HepG2 (cell line): Measurements from ENCODE around the gene TGM6. TPM values are rescaled to one million over a fixed set of nuclear protein-coding genes. Genes with fewer than 3 reads are reported as not detected.

Source experiments
- ATAC-seq: fragments of 200-7000 bp; cut with Tn5 transposase; 3 replicates; pipeline ENCODE4 v1.9.1; 2020; ENCODE audit warnings: mild to moderate bottlenecking, moderate library complexity
- BruUV-seq: library from RNA; stranded (reverse); fragments of 400-500 nt; replicated peaks from 2 replicates; lab custom pipeline; 2021; lab: Mats Ljungman, UMichigan
- CTCF ChIA-PET: fragments of 300-600 bp; formaldehyde crosslinking; extraction: SDS; loops from one replicate; lab custom pipeline; 2021; ENCODE audit warnings: low total read pairs, inconsistent platforms, low intra/inter-chr PET ratio; lab: Yijun Ruan, JAX
- POLR2A ChIA-PET: fragments of 350-600 bp; sonication (Branson Sonifier 250); formaldehyde crosslinking; loops from one replicate; lab custom pipeline; 2020; ENCODE audit warnings: antibody characterized with exemption, inconsistent platforms; lab: Yijun Ruan, JAX
- DNase-seq: peaks from one replicate; pipeline ENCODE4 v3.0.0-alpha.2; 2015; ENCODE audit warnings: low spot score
- FAIRE-seq: peaks from 3 replicates; lab custom pipeline; 2011; peaks lifted over from hg19 to GRCh38; lab: Jason Lieb, UNC
- H2AFZ ChIP-seq: one replicate; pipeline ENCODE4 v1.6.1; 2011; ENCODE audit warnings: low read length, inconsistent platforms
- H3K27ac ChIP-seq: fragments of 300-600 bp; 3 replicates; pipeline ENCODE4 v1.8.0; 2011; ENCODE audit warnings: mixed run types, mild to moderate bottlenecking, mixed read lengths, low read length, inconsistent platforms; ENCODE audit not compliant: insufficient read depth; ENCODE audit errors: extremely low read length
- H3K27me3 ChIP-seq, 2 experiments: fragments of 200-600 bp in 1 of 2; 2 replicates in 1 of 2; 3 replicates in 1 of 2; pipeline versions ENCODE4 v1.6.0 to v1.8.0; 2011; ENCODE audit warnings: low read length in 2 of 2, mild to moderate bottlenecking in 2 of 2, moderate library complexity in 2 of 2, inconsistent platforms in 1 of 2; ENCODE audit not compliant: insufficient read depth in 2 of 2, control insufficient read depth in 1 of 2
- H3K36me3 ChIP-seq, 2 experiments: fragments of 200-600 bp in 1 of 2; replicated peaks in 1 of 2; 2 replicates in 1 of 2; 3 replicates in 1 of 2; pipeline versions ENCODE4 v1.5.1 to v1.8.0; 2011; ENCODE audit warnings: low read length in 2 of 2, inconsistent platforms in 1 of 2; ENCODE audit not compliant: insufficient read depth in 2 of 2, control insufficient read depth in 1 of 2
- H3K4me1 ChIP-seq: 2 replicates; pipeline ENCODE4 v1.5.1; 2012; ENCODE audit warnings: low read length, inconsistent platforms; ENCODE audit not compliant: insufficient read depth
- H3K4me2 ChIP-seq: 2 replicates; pipeline ENCODE4 v1.6.0; 2011; ENCODE audit warnings: low read depth, low read length, inconsistent platforms
- H3K4me3 ChIP-seq, 3 experiments: fragments of 200-600 bp in 1 of 3; sonication (generic), shearing (Covaris generic) in 1 of 3; replicated peaks in 1 of 3; 2 replicates each; pipeline ENCODE4 v1.5.1; 2011 to 2016; ENCODE audit warnings: low read length in 3 of 3, inconsistent platforms in 2 of 3, low read depth in 2 of 3, mild to moderate bottlenecking in 2 of 3, control low read depth in 1 of 3, mixed read lengths in 1 of 3; ENCODE audit not compliant: insufficient read depth in 1 of 3
- H3K79me2 ChIP-seq: one replicate; pipeline ENCODE4 v1.6.1; 2011; ENCODE audit warnings: low read length, inconsistent platforms; ENCODE audit not compliant: insufficient read depth
- H3K9ac ChIP-seq: 2 replicates; pipeline ENCODE4 v1.6.0; 2011; ENCODE audit warnings: mild to moderate bottlenecking, low read depth, low read length, inconsistent platforms; ENCODE audit not compliant: insufficient read depth
- H3K9me3 ChIP-seq: 2 replicates; pipeline ENCODE4 v1.5.1; 2012; ENCODE audit warnings: mild to moderate bottlenecking, low read length
- H4K20me1 ChIP-seq: 2 replicates; pipeline ENCODE4 v1.6.0; 2011; ENCODE audit warnings: inconsistent platforms, mild to moderate bottlenecking, low read length, moderate library complexity; ENCODE audit not compliant: insufficient read depth
- HNRNPK ChIP-seq: fragments of 200-400 bp; formaldehyde crosslinking; IDR thresholded peaks from 2 replicates; pipeline ENCODE4 v1.6.1; 2018; ENCODE audit warnings: low read length, low read depth, moderate library complexity, mild to moderate bottlenecking; ENCODE audit not compliant: poor library complexity, severe bottlenecking
- IKZF5 ChIP-seq: IDR thresholded peaks from 2 replicates; pipeline ENCODE4 v1.6.1; 2018; ENCODE audit warnings: missing genetic modification reagents, mild to moderate bottlenecking, missing compliant biosample characterization
- MAFF ChIP-seq: IDR thresholded peaks from 2 replicates; pipeline ENCODE4 v1.6.1; 2011; ENCODE audit warnings: low read depth, low read length, improper control_type of control experiment
- MAFK ChIP-seq, 2 experiments: IDR thresholded peaks in 1 of 2; conservative IDR thresholded peaks in 1 of 2; 2 replicates each; pipeline ENCODE4 v1.6.1; 2011; ENCODE audit warnings: improper control_type of control experiment in 2 of 2, low read length in 2 of 2
- NFKBIZ ChIP-seq: IDR thresholded peaks from 2 replicates; pipeline ENCODE4 v1.6.1; 2018; ENCODE audit warnings: missing genetic modification reagents, missing compliant biosample characterization
- TBX3 ChIP-seq: fragments of 450-650 bp; IDR thresholded peaks from 2 replicates; pipeline ENCODE4 v1.6.1; 2017; ENCODE audit warnings: antibody characterized with exemption, mild to moderate bottlenecking, inconsistent platforms, borderline replicate concordance
- TERF1 ChIP-seq: sonication (generic); formaldehyde crosslinking; IDR thresholded peaks from 2 replicates; pipeline ENCODE4 v1.8.0; 2022; ENCODE audit warnings: mild to moderate bottlenecking, missing genetic modification reagents, moderate library complexity
- ZBTB39 ChIP-seq: sonication (generic); formaldehyde crosslinking; IDR thresholded peaks from 2 replicates; pipeline ENCODE4 v1.5.0; 2020; ENCODE audit warnings: missing genetic modification reagents
- ZIK1 ChIP-seq: sonication (generic); formaldehyde crosslinking; IDR thresholded peaks from 2 replicates; pipeline ENCODE4 v1.5.0; 2020; ENCODE audit warnings: mild to moderate bottlenecking, low read depth, missing genetic modification reagents, borderline replicate concordance
- ZKSCAN1 ChIP-seq: fragments of 150-350 bp; IDR thresholded peaks from 2 replicates; pipeline ENCODE4 v1.6.1; 2014; ENCODE audit warnings: low read length
- ZNF382 ChIP-seq: sonication (generic); formaldehyde crosslinking; IDR thresholded peaks from 2 replicates; pipeline ENCODE4 v1.5.0; 2020; ENCODE audit warnings: missing genetic modification reagents, mild to moderate bottlenecking, borderline replicate concordance
- WGBS: methylation state at CpG from one replicate; pipeline ENCODE4 v1.1.6; 2017; ENCODE audit warnings: low lambda C conversion rate; 5-methylcytosine and 5-hydroxymethylcytosine counted together
- in situ Hi-C: cut with HindIII; loops from 2 replicates; pipeline ENCODE4 v1.10.0; 2017; ENCODE audit warnings: low pct_unique_long_range_greater_than_20kb; ENCODE audit not compliant: extremely low pct_ligation_motif_present
- intact Hi-C: fragments of 100-400 bp; cut with micrococcal nuclease; formaldehyde crosslinking; loops from one replicate; pipeline ENCODE4 v1.10.0; 2022; ENCODE audit not compliant: unreplicated experiment
- polyA plus RNA-seq, 8 experiments: library from polyadenylated mRNA; depleted of rRNA in 3 of 8; stranded (reverse) in 7 of 8; unstranded in 1 of 8; fragments of >200 nt; fragmentation: Illumina TruSeq in 4 of 8; extraction: Trizol in 4 of 8; gene quantifications; 2 replicates each; pipeline versions ENCODE4 v1.2.1 to v1.2.3, GENCODE V29; 2011 to 2016; ENCODE audit warnings: low read depth in 4 of 8, missing spikeins in 1 of 8, mixed read lengths in 1 of 8; ENCODE audit not compliant: insufficient read depth in 1 of 8
- total RNA-seq, 5 experiments: library from RNA; depleted of rRNA; stranded (reverse); fragments of >200 nt; fragmentation: Illumina TruSeq; extraction: Trizol; gene quantifications; 2 replicates each; pipeline ENCODE4 v1.2.3, GENCODE V29; 2016; ENCODE audit warnings: low read depth in 1 of 5

Gene TGM6
- total and polyA plus RNA-seq, 2 of the 13 experiments (the other 11 are each of a cell fraction or from before 2014, with no cell fraction given) = not detected

- BruUV-seq = no TSS peak
- peak; percentile 47; the same call in 1 of the 2 replicates for TF ChIP-seq MAFF
- TF ChIP-seq ZIK1 (CRISPR knock-in tag) = no peak
- TF ChIP-seq HNRNPK = peak; percentile 35
- no peak for TF ChIP-seq NFKBIZ
- TF ChIP-seq MAFK (conservative IDR thresholded peaks at IDR 0.05 in 1 of 2, IDR thresholded peaks at IDR 0.05 in 1 of 2; ENCODE audit: low read length in 2 of 2) = peak; percentile 49 to 80; a peak in 3 of 4 replicates
- DNase-seq = no peak
- intact Hi-C loops (no loop called here), in situ Hi-C loops (no loop called here)
- POLR2A ChIA-PET = no interaction called here
- no peak for FAIRE-seq
- Histone ChIP-seq H3K27ac (no peak overlapping the region), H3K4me3 (no peak overlapping the region), H3K79me2 (no peaks in the 10 kb centered on the region), H3K36me3 (no peaks in the 10 kb centered on the region), H3K9me3 (peaks cover 7% of the 10 kb centered on the region; the same call in 1 of the 2 replicates), H4K20me1 (no peaks in the 10 kb centered on the region), H3K27me3 (peaks cover 3 to 10% of the 10 kb centered on the region in 2 experiments; a peak in 2 of 5 replicates), H3K4me1 (no peaks in the 10 kb centered on the region), H3K9ac (no peak overlapping the region), H3K4me2 (no peak overlapping the region), H2AFZ (no peak overlapping the region)
- CTCF ChIA-PET = no interaction called here
- no peak for ATAC-seq
These were observed 7.6 kb upstream of the TGM6 start for GRCh38 chr20:2373098-2373497.

- Histone ChIP-seq H3K27me3 (peaks cover 3 to 16% of the 10 kb centered on the region in 2 experiments; a peak in 3 of 5 replicates), H4K20me1 (no peaks in the 10 kb centered on the region), H3K27ac (no peak overlapping the region), H3K4me3 (no peak overlapping the region), H3K9me3 (no peaks in the 10 kb centered on the region), H3K79me2 (no peaks in the 10 kb centered on the region), H3K4me2 (no peak overlapping the region), H3K9ac (no peak overlapping the region), H3K4me1 (no peaks in the 10 kb centered on the region), H3K36me3 (no peaks in the 10 kb centered on the region), H2AFZ (no peak overlapping the region)
- in situ Hi-C loops = no loop called here
- intact Hi-C loops = no loop called here
- no TSS peak for BruUV-seq
- FAIRE-seq (no peak), ATAC-seq (no peak; the same call in 2 of the 3 replicates), DNase-seq (no peak)
- ChIA-PET CTCF (no interaction called here), POLR2A (no interaction called here)
- WGBS = 4% methylated on average over 9 of the region's 9 CpGs
- TF ChIP-seq TBX3 (no peak), ZBTB39 (CRISPR knock-in tag) (no peak), ZKSCAN1 (no peak), IKZF5 (CRISPR knock-in tag) (no peak), ZNF382 (CRISPR knock-in tag) (no peak), TERF1 (CRISPR knock-in tag) (no peak)
These were observed 6.2 kb upstream of the TGM6 start for GRCh38 chr20:2374346-2375125.
